WTC11 (cell line): ENCODE results near the gene GCHFR. TPM values are rescaled to one million over a fixed set of nuclear protein-coding genes. Genes with fewer than 3 reads are reported as not detected.

ENCODE experiments used
- ATAC-seq: fragments of 200-7000 bp; cut with Tn5 transposase; 2 replicates; pipeline ENCODE4 v1.10.0; 2021; ENCODE audit warnings: mild to moderate bottlenecking, moderate library complexity
- CTCF ChIA-PET: fragments of 300-600 bp; sonication (Branson Sonifier 250); formaldehyde crosslinking; loops from one replicate; lab custom pipeline; 2021; ENCODE audit warnings: antibody characterized with exemption; lab: Charles Lee
- POLR2A ChIA-PET: fragments of 350-600 bp; sonication (Branson Sonifier 250); formaldehyde crosslinking; loops from one replicate; lab custom pipeline; 2021; ENCODE audit warnings: antibody characterized with exemption; lab: Charles Lee
- DNase-seq: peaks from one replicate; pipeline ENCODE4 v3.0.0; 2021; ENCODE audit warnings: low spot score
- H3K27ac Mint-ChIP-seq: 2 replicates; pipeline ENCODE4 v1.8.0; 2021; ENCODE audit warnings: mixed read lengths
- H3K27me3 Mint-ChIP-seq: 2 replicates; pipeline ENCODE4 v1.8.0; 2021; ENCODE audit warnings: low read depth, mild to moderate bottlenecking, moderate library complexity, mixed read lengths
- H3K36me3 Mint-ChIP-seq: 2 replicates; pipeline ENCODE4 v1.8.0; 2021; ENCODE audit warnings: mixed read lengths
- H3K4me1 Mint-ChIP-seq: 2 replicates; pipeline ENCODE4 v1.8.0; 2022; ENCODE audit warnings: mixed read lengths
- H3K4me3 Mint-ChIP-seq: 2 replicates; pipeline ENCODE4 v1.8.0; 2021; ENCODE audit warnings: mild to moderate bottlenecking, moderate library complexity, mixed read lengths
- H3K9me3 Mint-ChIP-seq: 2 replicates; pipeline ENCODE4 v1.8.0; 2021; ENCODE audit warnings: mixed read lengths
- AR ChIP-seq: fragments of 250-450 bp; sonication (Bioruptor Pico); IDR thresholded peaks from 2 replicates; pipeline ENCODE4 v1.9.0; 2021; ENCODE audit warnings: mild to moderate bottlenecking
- ATF3 ChIP-seq: sonication (generic); formaldehyde crosslinking; conservative IDR thresholded peaks from 2 replicates; pipeline ENCODE4 v1.8.1; 2022; ENCODE audit warnings: mild to moderate bottlenecking, missing genetic modification reagents
- CTCF ChIP-seq: fragments of 200-600 bp; IDR thresholded peaks from 2 replicates; pipeline ENCODE4 v1.8.0; 2022; ENCODE audit warnings: antibody characterized with exemption
- NR3C1 ChIP-seq: sonication (generic); formaldehyde crosslinking; conservative IDR thresholded peaks from 2 replicates; pipeline ENCODE4 v1.8.1; 2023; ENCODE audit warnings: low read depth, mild to moderate bottlenecking, missing genetic modification reagents
- PRDM15 ChIP-seq: sonication (generic); formaldehyde crosslinking; IDR thresholded peaks from 2 replicates; pipeline ENCODE4 v1.8.0; 2022; ENCODE audit warnings: missing genetic modification reagents
- SMAD3 ChIP-seq: sonication (generic); formaldehyde crosslinking; IDR thresholded peaks from 2 replicates; pipeline ENCODE4 v1.8.0; 2022; ENCODE audit warnings: missing genetic modification reagents, mild to moderate bottlenecking, borderline replicate concordance
- SP1 ChIP-seq: sonication (generic); formaldehyde crosslinking; conservative IDR thresholded peaks from 2 replicates; pipeline ENCODE4 v1.8.1; 2022; ENCODE audit warnings: missing genetic modification reagents
- ZNF512 ChIP-seq: sonication (generic); formaldehyde crosslinking; IDR thresholded peaks from 2 replicates; pipeline ENCODE4 v1.8.1; 2022; ENCODE audit warnings: missing genetic modification reagents, borderline replicate concordance
- ZNF532 ChIP-seq: fragments of 250-450 bp; sonication (Bioruptor Pico); IDR thresholded peaks from 2 replicates; pipeline ENCODE4 v1.9.0; 2021; ENCODE audit warnings: mild to moderate bottlenecking, borderline replicate concordance
- total RNA-seq: library from RNA; stranded (reverse); gene quantifications from 3 replicates; pipeline ENCODE4 v1.2.3, GENCODE V29; 2021

The GCHFR gene
- total RNA-seq, 1 experiment from 2014 or later = 42.3 TPM

GRCh38 chr15:40766906-40767837 is 3.3 kb downstream of the GCHFR start:
- Mint-ChIP-seq H3K4me1 (peaks cover 31% of the 10 kb centered on the region), H3K36me3 (no peaks in the 10 kb centered on the region; the same call in 1 of the 2 replicates), H3K27me3 (peaks cover 11% of the 10 kb centered on the region), H3K27ac (no peak overlapping the region), H3K4me3 (no peak overlapping the region), H3K9me3 (no peaks in the 10 kb centered on the region)
- CTCF ChIA-PET = interaction anchor here (0.5 to 7.8 kb wide), 12 partner anchors 16 to 304 kb away, joined by 3 to 60 read pairs (median 4); partner anchors contain the start of genes DNAJC17, VPS18 and ZFYVE19
- DNase-seq = no peak
- POLR2A ChIA-PET = interaction anchor here (0.5 to 1.2 kb wide), 2 partner anchors 8 to 20 kb away, joined by 3 to 4 read pairs; no protein-coding TSS in a partner anchor
- TF ChIP-seq ATF3 (CRISPR knock-in tag) (no peak), ZNF532 (CRISPR knock-in tag) (no peak), SMAD3 (no peak), PRDM15 (CRISPR knock-in tag) (no peak), ZNF512 (no peak), CTCF (no peak), AR (CRISPR knock-in tag) (no peak), NR3C1 (no peak), SP1 (CRISPR knock-in tag) (no peak)
- ATAC-seq = no peak
